ENCODE results near the gene IL12RB2.

IL12RB2 gene

DNA sequence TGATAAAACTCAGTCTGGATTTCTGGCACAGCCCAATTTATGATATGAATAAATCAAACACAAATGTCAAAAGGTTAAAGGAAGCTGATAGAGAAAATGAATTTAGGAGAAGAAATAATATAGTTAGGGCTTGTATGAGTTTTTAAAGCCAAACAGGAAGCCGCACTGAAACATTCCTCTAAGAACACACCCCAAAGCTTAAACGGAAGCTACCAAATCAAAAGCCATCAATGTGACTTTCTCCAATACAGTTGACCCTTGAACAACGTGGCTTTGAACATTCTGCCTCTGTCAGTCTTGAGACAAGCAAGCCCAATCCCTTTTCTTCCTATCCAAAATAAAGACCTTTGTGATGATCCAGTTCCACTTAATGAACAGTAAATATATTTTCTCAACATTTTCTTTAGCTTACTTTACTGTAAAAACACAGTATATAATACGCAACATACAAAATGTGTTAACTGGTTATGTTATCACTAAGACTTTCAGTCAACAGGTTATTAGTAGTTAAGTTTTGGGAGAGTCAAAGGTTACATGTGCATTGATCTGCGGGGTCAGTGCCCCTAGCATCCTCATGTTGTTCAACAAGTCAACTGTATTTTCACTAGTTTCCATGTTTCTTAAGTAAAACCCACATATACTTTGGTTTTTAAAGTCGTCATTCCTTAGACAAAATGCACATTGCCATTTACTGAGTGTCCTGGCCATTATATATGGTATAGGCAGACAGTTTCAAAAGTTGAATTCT is 111.3 kb downstream of the IL12RB2 start (continued):
- TF ChIP-seq, protein P1, sequence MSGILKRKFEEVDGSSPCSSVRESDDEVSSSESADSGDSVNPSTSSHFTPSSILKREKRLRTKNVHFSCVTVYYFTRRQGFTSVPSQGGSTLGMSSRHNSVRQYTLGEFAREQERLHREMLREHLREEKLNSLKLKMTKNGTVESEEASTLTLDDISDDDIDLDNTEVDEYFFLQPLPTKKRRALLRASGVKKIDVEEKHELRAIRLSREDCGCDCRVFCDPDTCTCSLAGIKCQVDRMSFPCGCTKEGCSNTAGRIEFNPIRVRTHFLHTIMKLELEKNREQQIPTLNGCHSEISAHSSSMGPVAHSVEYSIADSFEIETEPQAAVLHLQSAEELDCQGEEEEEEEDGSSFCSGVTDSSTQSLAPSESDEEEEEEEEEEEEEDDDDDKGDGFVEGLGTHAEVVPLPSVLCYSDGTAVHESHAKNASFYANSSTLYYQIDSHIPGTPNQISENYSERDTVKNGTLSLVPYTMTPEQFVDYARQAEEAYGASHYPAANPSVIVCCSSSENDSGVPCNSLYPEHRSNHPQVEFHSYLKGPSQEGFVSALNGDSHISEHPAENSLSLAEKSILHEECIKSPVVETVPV (CRISPR knock-in tag; IDR thresholded peaks at IDR 0.05): no peak

DNA sequence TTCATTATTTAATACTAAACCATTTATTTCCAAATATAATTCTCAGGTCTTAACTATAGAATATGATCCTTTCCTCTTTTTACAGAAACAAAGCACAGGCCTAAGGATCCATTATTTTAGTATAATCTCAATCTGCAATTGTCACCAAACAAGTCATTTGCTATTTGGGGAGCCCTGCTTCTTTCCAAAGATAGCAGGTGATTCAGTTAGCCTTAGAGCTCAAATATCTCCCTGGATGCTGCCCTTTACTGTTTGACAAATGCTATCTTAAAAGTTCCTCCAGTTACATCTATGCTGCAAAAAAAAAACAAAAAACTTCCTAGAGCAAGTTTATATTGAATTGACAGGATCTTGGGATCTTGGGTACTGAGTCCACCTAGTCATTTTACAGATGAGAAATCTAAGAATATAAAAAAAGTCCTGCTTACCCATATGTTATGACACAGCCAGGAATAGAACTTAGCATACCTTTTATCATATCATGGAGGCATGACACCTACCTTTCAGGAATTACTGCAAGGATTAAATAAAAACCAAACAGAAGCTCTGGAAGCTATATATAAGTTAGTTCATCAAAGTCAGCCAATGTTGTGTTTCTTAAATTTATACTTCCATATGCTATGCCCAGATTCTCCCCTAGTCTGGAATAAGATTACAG is 113.3 kb downstream of the IL12RB2 start:
- ATAC-seq: no peak
- no peak for TF ChIP-seq RARB (CRISPR knock-in tag; IDR thresholded peaks at IDR 0.05)
- TF ChIP-seq ISL1 (CRISPR knock-in tag; IDR thresholded peaks at IDR 0.05): no peak
- TF ChIP-seq PPARA (CRISPR knock-in tag; IDR thresholded peaks at IDR 0.05; ENCODE audit: borderline replicate concordance): no peak
- TF ChIP-seq, protein P2, sequence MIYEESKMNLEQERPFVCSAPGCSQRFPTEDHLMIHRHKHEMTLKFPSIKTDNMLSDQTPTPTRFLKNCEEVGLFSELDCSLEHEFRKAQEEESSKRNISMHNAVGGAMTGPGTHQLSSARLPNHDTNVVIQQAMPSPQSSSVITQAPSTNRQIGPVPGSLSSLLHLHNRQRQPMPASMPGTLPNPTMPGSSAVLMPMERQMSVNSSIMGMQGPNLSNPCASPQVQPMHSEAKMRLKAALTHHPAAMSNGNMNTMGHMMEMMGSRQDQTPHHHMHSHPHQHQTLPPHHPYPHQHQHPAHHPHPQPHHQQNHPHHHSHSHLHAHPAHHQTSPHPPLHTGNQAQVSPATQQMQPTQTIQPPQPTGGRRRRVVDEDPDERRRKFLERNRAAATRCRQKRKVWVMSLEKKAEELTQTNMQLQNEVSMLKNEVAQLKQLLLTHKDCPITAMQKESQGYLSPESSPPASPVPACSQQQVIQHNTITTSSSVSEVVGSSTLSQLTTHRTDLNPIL (CRISPR knock-in tag; IDR thresholded peaks at IDR 0.05; ENCODE audit: low read depth): no peak
- TF ChIP-seq GLIS3 (CRISPR knock-in tag; IDR thresholded peaks at IDR 0.05): no peak
- TF ChIP-seq ARNTL (CRISPR knock-in tag; IDR thresholded peaks at IDR 0.05; ENCODE audit: borderline replicate concordance, low read depth): no peak
- TF ChIP-seq ZFP30 (CRISPR knock-in tag; IDR thresholded peaks at IDR 0.05): no peak
- no peak for TF ChIP-seq CSDC2 (CRISPR knock-in tag; IDR thresholded peaks at IDR 0.05)
- TF ChIP-seq, protein P1 (CRISPR knock-in tag; IDR thresholded peaks at IDR 0.05): no peak
- no peak for TF ChIP-seq ZC3H10 (CRISPR knock-in tag; IDR thresholded peaks at IDR 0.05)
- TF ChIP-seq, protein P3, sequence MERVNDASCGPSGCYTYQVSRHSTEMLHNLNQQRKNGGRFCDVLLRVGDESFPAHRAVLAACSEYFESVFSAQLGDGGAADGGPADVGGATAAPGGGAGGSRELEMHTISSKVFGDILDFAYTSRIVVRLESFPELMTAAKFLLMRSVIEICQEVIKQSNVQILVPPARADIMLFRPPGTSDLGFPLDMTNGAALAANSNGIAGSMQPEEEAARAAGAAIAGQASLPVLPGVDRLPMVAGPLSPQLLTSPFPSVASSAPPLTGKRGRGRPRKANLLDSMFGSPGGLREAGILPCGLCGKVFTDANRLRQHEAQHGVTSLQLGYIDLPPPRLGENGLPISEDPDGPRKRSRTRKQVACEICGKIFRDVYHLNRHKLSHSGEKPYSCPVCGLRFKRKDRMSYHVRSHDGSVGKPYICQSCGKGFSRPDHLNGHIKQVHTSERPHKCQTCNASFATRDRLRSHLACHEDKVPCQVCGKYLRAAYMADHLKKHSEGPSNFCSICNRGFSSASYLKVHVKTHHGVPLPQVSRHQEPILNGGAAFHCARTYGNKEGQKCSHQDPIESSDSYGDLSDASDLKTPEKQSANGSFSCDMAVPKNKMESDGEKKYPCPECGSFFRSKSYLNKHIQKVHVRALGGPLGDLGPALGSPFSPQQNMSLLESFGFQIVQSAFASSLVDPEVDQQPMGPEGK (CRISPR knock-in tag; IDR thresholded peaks at IDR 0.05; ENCODE audit: borderline replicate concordance): no peak
- TF ChIP-seq ZNF70 (CRISPR knock-in tag; IDR thresholded peaks at IDR 0.05): no peak
- no peak for TF ChIP-seq ZNF565 (CRISPR knock-in tag; conservative IDR thresholded peaks at IDR 0.05; ENCODE audit: low read depth)
- no peak for TF ChIP-seq BACH2 (CRISPR knock-in tag; IDR thresholded peaks at IDR 0.05; ENCODE audit: borderline replicate concordance)
- no peak for TF ChIP-seq ZNF8 (CRISPR knock-in tag; IDR thresholded peaks at IDR 0.05)
- TF ChIP-seq, protein P4, sequence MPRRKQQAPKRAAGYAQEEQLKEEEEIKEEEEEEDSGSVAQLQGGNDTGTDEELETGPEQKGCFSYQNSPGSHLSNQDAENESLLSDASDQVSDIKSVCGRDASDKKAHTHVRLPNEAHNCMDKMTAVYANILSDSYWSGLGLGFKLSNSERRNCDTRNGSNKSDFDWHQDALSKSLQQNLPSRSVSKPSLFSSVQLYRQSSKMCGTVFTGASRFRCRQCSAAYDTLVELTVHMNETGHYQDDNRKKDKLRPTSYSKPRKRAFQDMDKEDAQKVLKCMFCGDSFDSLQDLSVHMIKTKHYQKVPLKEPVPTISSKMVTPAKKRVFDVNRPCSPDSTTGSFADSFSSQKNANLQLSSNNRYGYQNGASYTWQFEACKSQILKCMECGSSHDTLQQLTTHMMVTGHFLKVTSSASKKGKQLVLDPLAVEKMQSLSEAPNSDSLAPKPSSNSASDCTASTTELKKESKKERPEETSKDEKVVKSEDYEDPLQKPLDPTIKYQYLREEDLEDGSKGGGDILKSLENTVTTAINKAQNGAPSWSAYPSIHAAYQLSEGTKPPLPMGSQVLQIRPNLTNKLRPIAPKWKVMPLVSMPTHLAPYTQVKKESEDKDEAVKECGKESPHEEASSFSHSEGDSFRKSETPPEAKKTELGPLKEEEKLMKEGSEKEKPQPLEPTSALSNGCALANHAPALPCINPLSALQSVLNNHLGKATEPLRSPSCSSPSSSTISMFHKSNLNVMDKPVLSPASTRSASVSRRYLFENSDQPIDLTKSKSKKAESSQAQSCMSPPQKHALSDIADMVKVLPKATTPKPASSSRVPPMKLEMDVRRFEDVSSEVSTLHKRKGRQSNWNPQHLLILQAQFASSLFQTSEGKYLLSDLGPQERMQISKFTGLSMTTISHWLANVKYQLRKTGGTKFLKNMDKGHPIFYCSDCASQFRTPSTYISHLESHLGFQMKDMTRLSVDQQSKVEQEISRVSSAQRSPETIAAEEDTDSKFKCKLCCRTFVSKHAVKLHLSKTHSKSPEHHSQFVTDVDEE (CRISPR knock-in tag; IDR thresholded peaks at IDR 0.05): no peak
- TF ChIP-seq SNAI2 (CRISPR knock-in tag; IDR thresholded peaks at IDR 0.05): no peak
- TF ChIP-seq TOX (CRISPR knock-in tag; IDR thresholded peaks at IDR 0.05; ENCODE audit: borderline replicate concordance): no peak

DNA sequence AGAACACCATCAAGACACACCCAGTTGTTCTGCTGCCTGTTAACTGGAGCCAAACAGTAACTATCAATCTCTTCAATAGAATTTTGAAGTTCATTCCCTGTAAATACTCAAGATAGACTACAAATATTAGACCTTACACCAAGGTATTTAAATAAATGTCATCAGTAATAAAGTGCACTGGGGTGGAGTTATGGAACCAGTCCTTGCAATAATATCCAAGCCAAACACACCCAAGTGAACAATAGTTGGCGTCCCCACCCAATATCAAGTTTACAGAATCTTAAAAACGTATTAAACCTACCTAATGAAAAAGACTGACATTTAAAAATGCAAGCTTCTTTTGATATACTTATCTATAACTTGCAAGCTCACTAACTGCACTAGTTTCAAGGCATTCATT is 119.8 kb downstream of the IL12RB2 start:
- TF ChIP-seq, protein P5, sequence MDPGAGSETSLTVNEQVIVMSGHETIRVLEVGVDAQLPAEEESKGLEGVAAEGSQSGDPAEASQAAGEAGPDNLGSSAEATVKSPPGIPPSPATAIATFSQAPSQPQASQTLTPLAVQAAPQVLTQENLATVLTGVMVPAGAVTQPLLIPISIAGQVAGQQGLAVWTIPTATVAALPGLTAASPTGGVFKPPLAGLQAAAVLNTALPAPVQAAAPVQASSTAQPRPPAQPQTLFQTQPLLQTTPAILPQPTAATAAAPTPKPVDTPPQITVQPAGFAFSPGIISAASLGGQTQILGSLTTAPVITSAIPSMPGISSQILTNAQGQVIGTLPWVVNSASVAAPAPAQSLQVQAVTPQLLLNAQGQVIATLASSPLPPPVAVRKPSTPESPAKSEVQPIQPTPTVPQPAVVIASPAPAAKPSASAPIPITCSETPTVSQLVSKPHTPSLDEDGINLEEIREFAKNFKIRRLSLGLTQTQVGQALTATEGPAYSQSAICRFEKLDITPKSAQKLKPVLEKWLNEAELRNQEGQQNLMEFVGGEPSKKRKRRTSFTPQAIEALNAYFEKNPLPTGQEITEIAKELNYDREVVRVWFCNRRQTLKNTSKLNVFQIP (CRISPR knock-in tag; IDR thresholded peaks at IDR 0.05; ENCODE audit: borderline replicate concordance, low read depth): no peak
- TF ChIP-seq TCF4 (CRISPR knock-in tag; IDR thresholded peaks at IDR 0.05; ENCODE audit: borderline replicate concordance) (no peak), ZFP3 (CRISPR knock-in tag; IDR thresholded peaks at IDR 0.05) (no peak), ARNTL (CRISPR knock-in tag; IDR thresholded peaks at IDR 0.05; ENCODE audit: borderline replicate concordance, low read depth) (no peak), SNAI2 (CRISPR knock-in tag; IDR thresholded peaks at IDR 0.05) (no peak), OSR1 (CRISPR knock-in tag; IDR thresholded peaks at IDR 0.05) (no peak)

More for the DNA sequence above, 119.8 kb downstream of the IL12RB2 start:
- ATAC-seq: no peak

All from SK-N-SH treated with all-trans-retinoic acid at 6 μM for 48 hours (cell line).